HFF-Myc (cell line): ENCODE results near the gene P2RY2.

ENCODE experiments used
- DNase-seq: peaks from one replicate; pipeline ENCODE4 v3.0.0-alpha.2; 2011; ENCODE audit warnings: low read depth; ENCODE audit errors: extremely low read depth
- H3K4me3 ChIP-seq: replicated peaks from 2 replicates; pipeline ENCODE4 v1.5.1; 2011; ENCODE audit warnings: low read depth, mild to moderate bottlenecking, control low read depth, low read length
- CTCF ChIP-seq: IDR thresholded peaks from 2 replicates; pipeline ENCODE4 v1.5.1; 2012; ENCODE audit warnings: mild to moderate bottlenecking, low read depth, low read length, control low read depth; ENCODE audit errors: missing control alignments

P2RY2 gene

GRCh38 chr11:73187854-73188253 is 30.2 kb upstream of the P2RY2 start:
- DNase-seq: no peak
- no peak overlapping the region for H3K4me3 ChIP-seq
- TF ChIP-seq CTCF: no peak

- TF ChIP-seq CTCF: no peak
- no peak overlapping the region for H3K4me3 ChIP-seq
- no peak for DNase-seq
Observed at GRCh38 chr11:73188301-73188700, 29.8 kb upstream of the P2RY2 start.

GRCh38 chr11:73189315-73189714 is 28.8 kb upstream of the P2RY2 start:
- no peak for TF ChIP-seq CTCF
- no peak overlapping the region for H3K4me3 ChIP-seq
- DNase-seq: no peak

- TF ChIP-seq CTCF: no peak
- no peak overlapping the region for H3K4me3 ChIP-seq
Observed at GRCh38 chr11:73189723-73190556, 28.1 kb upstream of the P2RY2 start.

GRCh38 chr11:73190557-73190885 is 27.6 kb upstream of the P2RY2 start:
- no peak for DNase-seq
- H3K4me3 ChIP-seq: no peak overlapping the region
- TF ChIP-seq CTCF: no peak

More at GRCh38 chr11:73189723-73190556, 28.1 kb upstream of the P2RY2 start:
- DNase-seq: no peak

GRCh38 chr11:73191151-73191550 is 26.9 kb upstream of the P2RY2 start:
- DNase-seq: no peak
- TF ChIP-seq CTCF: no peak
- H3K4me3 ChIP-seq: no peak overlapping the region

GRCh38 chr11:73192272-73192671 is 25.8 kb upstream of the P2RY2 start:
- TF ChIP-seq CTCF: no peak
- H3K4me3 ChIP-seq: no peak overlapping the region
- DNase-seq: no peak
